ENCODE measurements around the gene KRT35. TPM values are rescaled to one million over a fixed set of nuclear protein-coding genes. Genes with fewer than 3 reads are reported as not detected.

Gene KRT35
- total and polyA plus RNA-seq, 4 donors, result not detected

- 88% methylated on average over 14 of the region's 14 CpGs for whole genome bisulfite sequencing
- H3K4me1 ChIP-seq (ENCODE audit: control insufficient read depth in 4 of 4, insufficient read depth in 4 of 4, low read length in 3 of 4), result no peaks in the 10 kb centered on the region
- no peaks in the 10 kb centered on the region for H3K27me3 ChIP-seq (ENCODE audit: control insufficient read depth in 4 of 4, insufficient read depth in 4 of 4, low read length in 3 of 4)
- no peak for DNase-seq (ENCODE audit: low spot score)
- no peak within 1 kb of the TSS for H3K9ac ChIP-seq (ENCODE audit: low read depth in 1 of 2, low read length in 2 of 2)
- H3K9me3 ChIP-seq (ENCODE audit: control insufficient read depth in 4 of 4, low read length in 3 of 4), result peaks cover 0 to 3% (median 0%) of the 10 kb centered on the region in 4 donors
- no peak for TF ChIP-seq MAX (IDR thresholded peaks at IDR 0.05)
- no peak for TF ChIP-seq FOXA2 (IDR thresholded peaks at IDR 0.05)
- TF ChIP-seq RXRA (IDR thresholded peaks at IDR 0.05), result no peak
- TF ChIP-seq FOXA1 (IDR thresholded peaks at IDR 0.05), result no peak
- no peak for TF ChIP-seq CTCF (IDR thresholded peaks at IDR 0.05; ENCODE audit: low read depth, low read length, missing input control)
- TF ChIP-seq SP1 (IDR thresholded peaks at IDR 0.05), result no peak
- TF ChIP-seq GABPA (IDR thresholded peaks at IDR 0.05 in 1 of 2, conservative IDR thresholded peaks at IDR 0.05 in 1 of 2), result no peak
- TF ChIP-seq ATF3 (IDR thresholded peaks at IDR 0.05), result no peak
- no peak for TF ChIP-seq HNF4G (IDR thresholded peaks at IDR 0.05)
- TF ChIP-seq NR2F2 (IDR thresholded peaks at IDR 0.05), result no peak
- no peak for TF ChIP-seq YY1 (IDR thresholded peaks at IDR 0.05)
- no peak for TF ChIP-seq ZBTB33 (IDR thresholded peaks at IDR 0.05)
- TF ChIP-seq HNF4A (conservative IDR thresholded peaks at IDR 0.05), result no peak
- TF ChIP-seq JUND (IDR thresholded peaks at IDR 0.05), result no peak
- no peak for TF ChIP-seq REST (IDR thresholded peaks at IDR 0.05)
- no peak for TF ChIP-seq EGR1 (IDR thresholded peaks at IDR 0.05; ENCODE audit: low read depth in 2 of 2)
- TF ChIP-seq TAF1 (conservative IDR thresholded peaks at IDR 0.05), result no peak
- TF ChIP-seq RAD21 (IDR thresholded peaks at IDR 0.05), result no peak
- H3K4me3 ChIP-seq (ENCODE audit: low read depth in 1 of 3, low read length in 3 of 3), result no peak within 1 kb of the TSS
- no peaks in the 10 kb centered on the region for H3K36me3 ChIP-seq (ENCODE audit: control insufficient read depth in 4 of 4, insufficient read depth in 3 of 4, low read depth in 1 of 4, low read length in 3 of 4)
- no peak within 1 kb of the TSS for H3K27ac ChIP-seq (ENCODE audit: low read depth in 1 of 2, low read length in 2 of 2)
These were observed 14.0 kb downstream of the KRT35 start, which contains the start of gene KRT32 for GRCh38 chr17:41466988-41467387. Gene KRT32, minus strand, starts transcription at chr17:41467386. Its CDS starts 61 bp downstream, at chr17:41467325.
